ENCODE results near the gene RIMS4. TPM values are rescaled to one million over a fixed set of nuclear protein-coding genes. Genes with fewer than 3 reads are reported as not detected.

RIMS4 gene
- polyA plus RNA-seq, 3 donors = not detected

GRCh38 chr20:44734938-44735337, 75.4 kb downstream of the RIMS4 start:
- Histone ChIP-seq H3K9ac (ENCODE audit: insufficient read depth, low read length, poor library complexity, severe bottlenecking) (no peak overlapping the region), H3K27me3 (ENCODE audit: control insufficient read depth in 2 of 2, insufficient read depth in 2 of 2, low read length in 2 of 2) (no peaks in the 10 kb centered on the region), H2AFZ (ENCODE audit: insufficient read depth, low read depth, low read length, poor library complexity, severe bottlenecking) (peak overlapping the region; percentile 82), H3K79me2 (ENCODE audit: insufficient read depth, low read length) (no peaks in the 10 kb centered on the region), H4K20me1 (ENCODE audit: insufficient read depth, low read length) (no peaks in the 10 kb centered on the region), H3K4me1 (ENCODE audit: control insufficient read depth in 1 of 2, insufficient read depth in 2 of 2, low read length in 2 of 2) (no peaks in the 10 kb centered on the region), H3K36me3 (replicated peaks in 1 of 2; ENCODE audit: control insufficient read depth in 1 of 2, insufficient read depth in 2 of 2, low read length in 2 of 2) (no peaks in the 10 kb centered on the region), H3K4me2 (replicated peaks; ENCODE audit: extremely low read depth, low read length, poor library complexity, severe bottlenecking) (no peak overlapping the region), H3K9me3 (replicated peaks in 1 of 2; ENCODE audit: control insufficient read depth in 1 of 2, insufficient read depth in 1 of 2, low read length in 2 of 2) (peaks cover 0 to 4% of the 10 kb centered on the region in 2 donors), H3K4me3 (replicated peaks in 1 of 3; ENCODE audit: low read depth in 2 of 3, low read length in 3 of 3) (no peak overlapping the region), H3K27ac (ENCODE audit: low read depth in 1 of 2, low read length in 2 of 2) (no peak overlapping the region)
- no peak for TF ChIP-seq CTCF (IDR thresholded peaks at IDR 0.05)
- Mint-ChIP-seq H3K27ac (no peak overlapping the region), H3K4me3 (no peak overlapping the region), H3K4me1 (peaks cover 8% of the 10 kb centered on the region), H3K27me3 (ENCODE audit: low read depth in 3 of 3) (peaks cover 1 to 6% (median 3%) of the 10 kb centered on the region in 3 donors), H3K36me3 (no peaks in the 10 kb centered on the region), H3K9me3 (peaks cover 7 to 17% (median 13%) of the 10 kb centered on the region in 7 donors)
- WGBS (ENCODE audit: insufficient coverage) = 80% methylated on average over 1 of the region's 3 CpGs
- no peak for DNase-seq
- intact Hi-C loops (cut with micrococcal nuclease) = loop anchor here (5.0 to 10.0 kb wide), 2 partner anchors 48 to 520 kb away; partner anchors contain the start of gene OSER1 (in 2 of the 2)

GRCh38 chr20:44733341-44734069, 76.8 kb downstream of the RIMS4 start:
- Histone ChIP-seq H3K27me3 (ENCODE audit: control insufficient read depth in 2 of 2, insufficient read depth in 2 of 2, low read length in 2 of 2) (no peaks in the 10 kb centered on the region), H3K27ac (ENCODE audit: low read depth in 1 of 2, low read length in 2 of 2) (no peak overlapping the region), H3K4me1 (ENCODE audit: control insufficient read depth in 1 of 2, insufficient read depth in 2 of 2, low read length in 2 of 2) (peaks cover 6 to 7% of the 10 kb centered on the region in 2 donors), H3K4me3 (replicated peaks in 1 of 3; ENCODE audit: low read depth in 2 of 3, low read length in 3 of 3) (no peak overlapping the region), H3K9me3 (replicated peaks in 1 of 2; ENCODE audit: control insufficient read depth in 1 of 2, insufficient read depth in 1 of 2, low read length in 2 of 2) (no peaks in the 10 kb centered on the region), H3K36me3 (replicated peaks in 1 of 2; ENCODE audit: control insufficient read depth in 1 of 2, insufficient read depth in 2 of 2, low read length in 2 of 2) (no peaks in the 10 kb centered on the region), H3K4me2 (replicated peaks; ENCODE audit: extremely low read depth, low read length, poor library complexity, severe bottlenecking) (no peak overlapping the region), H2AFZ (ENCODE audit: insufficient read depth, low read depth, low read length, poor library complexity, severe bottlenecking) (no peak overlapping the region), H3K79me2 (ENCODE audit: insufficient read depth, low read length) (no peaks in the 10 kb centered on the region), H4K20me1 (ENCODE audit: insufficient read depth, low read length) (no peaks in the 10 kb centered on the region), H3K9ac (ENCODE audit: insufficient read depth, low read length, poor library complexity, severe bottlenecking) (no peak overlapping the region)
- no peaks in the 10 kb centered on the region for H3K36me3 Mint-ChIP-seq
- intact Hi-C loops (cut with micrococcal nuclease) = loop anchor here (5.0 to 10.0 kb wide), 2 partner anchors 46 to 519 kb away; partner anchors contain the start of gene OSER1 (in 2 of the 2)
- peak overlapping the region in 1 of 7 donors; percentile 36 for H3K27ac Mint-ChIP-seq
- peaks cover 0 to 6% (median 2%) of the 10 kb centered on the region in 3 donors for H3K27me3 Mint-ChIP-seq (ENCODE audit: low read depth in 3 of 3)
- 31% methylated on average over 6 of the region's 7 CpGs for WGBS (ENCODE audit: insufficient coverage)
- no peak overlapping the region for H3K4me3 Mint-ChIP-seq
- H3K9me3 Mint-ChIP-seq = peaks cover 4 to 11% (median 9%) of the 10 kb centered on the region in 7 donors
- peak; percentile 15 to 51 (median 37) for DNase-seq
- peak; percentile 77 for TF ChIP-seq CTCF (IDR thresholded peaks at IDR 0.05)
- H3K4me1 Mint-ChIP-seq = peaks cover 15% of the 10 kb centered on the region

All from CD14-positive monocyte (primary cell).